IMR-90 (cell line): ENCODE results near the gene CREBBP. TPM values are rescaled to one million over a fixed set of nuclear protein-coding genes. Genes with fewer than 3 reads are reported as not detected.

Source experiments
- ATAC-seq: fragments of 200-7000 bp; cut with Tn5 transposase; 2 replicates; pipeline ENCODE4 v1.9.1; 2020; ENCODE audit warnings: low read depth, mild to moderate bottlenecking, moderate library complexity
- BruUV-seq: library from RNA; stranded (reverse); fragments of 400-500 nt; replicated peaks from 2 replicates; lab custom pipeline; 2021; lab: Mats Ljungman, UMichigan
- CTCF ChIA-PET: fragments of 300-600 bp; formaldehyde crosslinking; extraction: SDS; loops from one replicate; lab custom pipeline; 2021; ENCODE audit warnings: antibody characterized with exemption; lab: Yijun Ruan, JAX
- POLR2A ChIA-PET: fragments of 300-600 bp; sonication (Branson Sonifier 250); formaldehyde crosslinking; loops from one replicate; lab custom pipeline; 2022; ENCODE audit warnings: antibody characterized with exemption; ENCODE audit not compliant: unreplicated experiment; lab: Charles Lee
- DNase-seq: peaks from one replicate; pipeline ENCODE4 v3.0.0; 2013
- H2AFZ ChIP-seq: replicated peaks from 2 replicates; pipeline ENCODE3; 2013; ENCODE audit warnings: low read length, mild to moderate bottlenecking; ENCODE audit not compliant: poor library complexity
- H2AK5ac ChIP-seq: 2 replicates; pipeline ENCODE4 v1.6.1; 2013; ENCODE audit warnings: low read depth, low read length, inconsistent platforms
- H2AK9ac ChIP-seq: replicated peaks from 2 replicates; pipeline ENCODE3; 2013; ENCODE audit warnings: mild to moderate bottlenecking, low read depth, low read length, moderate library complexity; ENCODE audit not compliant: poor library complexity
- H2BK120ac ChIP-seq: 2 replicates; pipeline ENCODE4 v1.6.1; 2013; ENCODE audit warnings: low read depth, low read length, inconsistent platforms
- H2BK15ac ChIP-seq: 3 replicates; pipeline ENCODE4 v1.6.1; 2013; ENCODE audit warnings: low read depth, low read length, inconsistent platforms
- H2BK20ac ChIP-seq: 2 replicates; pipeline ENCODE4 v1.6.1; 2013; ENCODE audit warnings: low read depth, mild to moderate bottlenecking, inconsistent platforms, low read length, moderate library complexity
- H2BK5ac ChIP-seq: 2 replicates; pipeline ENCODE4 v1.6.1; 2013; ENCODE audit warnings: mild to moderate bottlenecking, low read depth, low read length, inconsistent platforms; ENCODE audit not compliant: poor library complexity, severe bottlenecking
- H3K14ac ChIP-seq: replicated peaks from 2 replicates; pipeline ENCODE4 v1.6.1; 2013; ENCODE audit warnings: low read depth, low read length, inconsistent platforms
- H3K18ac ChIP-seq: 2 replicates; pipeline ENCODE4 v1.6.1; 2013; ENCODE audit warnings: low read depth, low read length, control low read depth
- H3K23ac ChIP-seq: 2 replicates; pipeline ENCODE4 v1.6.1; 2013; ENCODE audit warnings: low read depth, low read length, inconsistent platforms
- H3K27ac ChIP-seq: 2 replicates; pipeline ENCODE4 v1.5.1; 2013; ENCODE audit warnings: mild to moderate bottlenecking, control low read depth, low read length; ENCODE audit not compliant: insufficient read depth
- H3K27me3 ChIP-seq: 2 replicates; pipeline ENCODE4 v1.6.1; 2013; ENCODE audit warnings: low read length; ENCODE audit not compliant: control insufficient read depth, insufficient read depth
- H3K36me3 ChIP-seq: 2 replicates; pipeline ENCODE4 v1.6.1; 2013; ENCODE audit warnings: low read length, mixed read lengths; ENCODE audit not compliant: control insufficient read depth, insufficient read depth
- H3K4ac ChIP-seq: 2 replicates; pipeline ENCODE4 v1.6.1; 2013; ENCODE audit warnings: low read depth, low read length, inconsistent platforms
- H3K4me1 ChIP-seq: 2 replicates; pipeline ENCODE4 v1.6.1; 2013; ENCODE audit warnings: low read length, mixed read lengths; ENCODE audit not compliant: control insufficient read depth, insufficient read depth
- H3K4me2 ChIP-seq: 2 replicates; pipeline ENCODE4 v1.6.1; 2013; ENCODE audit warnings: low read depth, mild to moderate bottlenecking, control low read depth, low read length, moderate library complexity
- H3K4me3 ChIP-seq: 2 replicates; pipeline ENCODE4 v1.5.1; 2013; ENCODE audit warnings: low read depth, mild to moderate bottlenecking, control low read depth, low read length, moderate library complexity; ENCODE audit not compliant: insufficient read depth
- H3K56ac ChIP-seq: 2 replicates; pipeline ENCODE4 v1.6.1; 2013; ENCODE audit warnings: low read length, inconsistent platforms; ENCODE audit not compliant: insufficient read depth; ENCODE audit errors: extremely low read depth
- H3K79me1 ChIP-seq, 2 experiments: 2 replicates each; pipeline ENCODE4 v1.6.1; 2013; ENCODE audit warnings: low read length in 2 of 2, inconsistent platforms in 1 of 2, low read depth in 1 of 2
- H3K9ac ChIP-seq: 2 replicates; pipeline ENCODE4 v1.6.1; 2013; ENCODE audit warnings: low read depth, low read length, control low read depth
- H3K9me1 ChIP-seq: 2 replicates; pipeline ENCODE4 v1.6.1; 2013; ENCODE audit warnings: low read length, inconsistent platforms; ENCODE audit not compliant: insufficient read depth
- H3K9me3 ChIP-seq: 2 replicates; pipeline ENCODE4 v1.6.1; 2013; ENCODE audit warnings: low read length; ENCODE audit not compliant: control insufficient read depth, insufficient read depth
- H4K20me1 ChIP-seq: 2 replicates; pipeline ENCODE4 v1.6.1; 2013; ENCODE audit warnings: low read length, inconsistent platforms; ENCODE audit not compliant: insufficient read depth
- H4K5ac ChIP-seq: 2 replicates; pipeline ENCODE4 v1.6.1; 2013; ENCODE audit warnings: mild to moderate bottlenecking, low read depth, low read length, control low read depth
- H4K8ac ChIP-seq, 2 experiments: 2 replicates each; pipeline ENCODE4 v1.6.1; 2013; ENCODE audit warnings: low read depth in 2 of 2, low read length in 2 of 2, control low read depth in 1 of 2, inconsistent platforms in 1 of 2
- H4K91ac ChIP-seq: 2 replicates; pipeline ENCODE4 v1.6.1; 2013; ENCODE audit warnings: low read depth, low read length, inconsistent platforms; ENCODE audit not compliant: insufficient read depth
- BHLHE40 ChIP-seq: fragments of 150-350 bp; IDR thresholded peaks from 2 replicates; pipeline ENCODE4 v1.6.1; 2016; ENCODE audit warnings: mild to moderate bottlenecking, low read depth, low read length
- CEBPB ChIP-seq: IDR thresholded peaks from 2 replicates; pipeline ENCODE4 v1.6.1; 2012; ENCODE audit warnings: low read depth, low read length, improper control_type of control experiment
- CHD1 ChIP-seq: IDR thresholded peaks from 2 replicates; pipeline ENCODE4 v1.6.1; 2012; ENCODE audit warnings: low read depth, low read length, improper control_type of control experiment
- CTCF ChIP-seq: conservative IDR thresholded peaks from 2 replicates; pipeline ENCODE4 v1.5.1; 2012; ENCODE audit warnings: mild to moderate bottlenecking, low read depth, low read length, improper control_type of control experiment
- ELK1 ChIP-seq: fragments of 150-350 bp; IDR thresholded peaks from 2 replicates; pipeline ENCODE4 v1.6.1; 2016; ENCODE audit warnings: low read depth, mild to moderate bottlenecking, low read length, moderate library complexity, borderline replicate concordance
- FOS ChIP-seq: fragments of 150-350 bp; IDR thresholded peaks from 2 replicates; pipeline ENCODE4 v1.6.1; 2016; ENCODE audit warnings: low read depth, low read length
- MAFK ChIP-seq: IDR thresholded peaks from 2 replicates; pipeline ENCODE4 v1.6.1; 2012; ENCODE audit warnings: low read depth, low read length, improper control_type of control experiment
- MAZ ChIP-seq: IDR thresholded peaks from 2 replicates; pipeline ENCODE4 v1.6.1; 2012; ENCODE audit warnings: low read depth, mild to moderate bottlenecking, low read length, improper control_type of control experiment, moderate library complexity, borderline replicate concordance
- MXI1 ChIP-seq: IDR thresholded peaks from 2 replicates; pipeline ENCODE4 v1.6.1; 2012; ENCODE audit warnings: low read depth, mild to moderate bottlenecking, low read length, moderate library complexity, borderline replicate concordance
- NFE2L2 ChIP-seq: fragments of 150-350 bp; IDR thresholded peaks from 2 replicates; pipeline ENCODE4 v1.6.1; 2016; ENCODE audit warnings: low read depth, mild to moderate bottlenecking, low read length
- POLR2A ChIP-seq: IDR thresholded peaks from 2 replicates; pipeline ENCODE4 v1.6.1; 2012; ENCODE audit warnings: mild to moderate bottlenecking, low read depth, low read length
- RAD21 ChIP-seq: IDR thresholded peaks from 2 replicates; pipeline ENCODE4 v1.6.1; 2012; ENCODE audit warnings: low read length, improper control_type of control experiment
- RCOR1 ChIP-seq: IDR thresholded peaks from 2 replicates; pipeline ENCODE4 v1.6.1; 2012; ENCODE audit warnings: mild to moderate bottlenecking, low read length, improper control_type of control experiment; ENCODE audit not compliant: insufficient replicate concordance
- RFX5 ChIP-seq: IDR thresholded peaks from 2 replicates; pipeline ENCODE4 v1.8.0; 2012; ENCODE audit warnings: low read depth, mild to moderate bottlenecking, low read length, moderate library complexity
- SMC3 ChIP-seq: fragments of 150-350 bp; IDR thresholded peaks from 2 replicates; pipeline ENCODE4 v1.6.1; 2016; ENCODE audit warnings: low read depth, mild to moderate bottlenecking, antibody characterized with exemption, low read length, moderate library complexity
- USF2 ChIP-seq: fragments of 150-350 bp; IDR thresholded peaks from 2 replicates; pipeline ENCODE4 v1.6.1; 2017; ENCODE audit warnings: mild to moderate bottlenecking, antibody characterized with exemption, low read length, low read depth
- WGBS, 2 experiments: methylation state at CpG; one replicate each; pipeline versions ENCODE4 v1.1.5 to v1.1.7; 2013; ENCODE audit warnings: missing lambda C conversion rate in 2 of 2; ENCODE audit not compliant: insufficient read length in 1 of 2; ENCODE audit errors: extremely low coverage in 2 of 2; 5-methylcytosine and 5-hydroxymethylcytosine counted together
- dilution Hi-C: fragments of 300-500 bp; cut with HindIII; formaldehyde crosslinking; loops from one replicate; pipeline ENCODE4 v1.14.3; 2018; ENCODE audit warnings: low sequenced_read_pairs; ENCODE audit not compliant: unreplicated experiment
- in situ Hi-C: fragments of 300-500 bp; cut with MboI; formaldehyde crosslinking; loops from 3 replicates; pipeline ENCODE4 v1.14.3; 2019; ENCODE audit warnings: low sequenced_read_pairs, inconsistent platforms, mixed read lengths
- intact Hi-C: fragments of 100-400 bp; cut with micrococcal nuclease; formaldehyde crosslinking; loops from 2 replicates; pipeline ENCODE4 v1.10.0; 2022
- polyA plus RNA-seq, 3 experiments: library from polyadenylated mRNA; depleted of rRNA; stranded (reverse); fragments of >200 nt; gene quantifications; 2 replicates each; pipeline ENCODE4 v1.2.3, GENCODE V29; 2012; ENCODE audit warnings: low replicate concordance in 1 of 3
- total RNA-seq: library from RNA; depleted of rRNA; stranded (reverse); fragments of >200 nt; gene quantifications from 2 replicates; pipeline ENCODE4 v1.2.3, GENCODE V29; 2012

CREBBP gene
- total and polyA plus RNA-seq, 2 of the 4 experiments (the other 2 are of a cell fraction), result 7.3 to 12.5 TPM

- no peak overlapping the region for H2BK5ac ChIP-seq
- no peak overlapping the region for H2AFZ ChIP-seq
- H2AK5ac ChIP-seq, result no peak overlapping the region
- dilution Hi-C loops, result no loop called here
- H3K4me2 ChIP-seq, result no peak overlapping the region
- no peak overlapping the region for H2BK15ac ChIP-seq
- ATAC-seq, result no peak
- no peak for TF ChIP-seq NFE2L2
- TF ChIP-seq CTCF, result no peak
- TF ChIP-seq RCOR1, result no peak
- TF ChIP-seq MXI1, result no peak
- no peak for TF ChIP-seq POLR2A
- no peak for TF ChIP-seq CEBPB
- no peak for TF ChIP-seq RFX5
- TF ChIP-seq MAFK, result no peak
- TF ChIP-seq FOS, result no peak
- no peak for TF ChIP-seq USF2
- no peak for TF ChIP-seq SMC3
- TF ChIP-seq RAD21, result no peak
- no peak for TF ChIP-seq MAZ
- TF ChIP-seq ELK1, result no peak
- TF ChIP-seq BHLHE40, result no peak
- TF ChIP-seq CHD1, result no peak
- peaks cover 6% of the 10 kb centered on the region; the same call in 1 of the 2 replicates for H3K9me1 ChIP-seq
- H3K36me3 ChIP-seq, result peaks cover 63% of the 10 kb centered on the region
- no peak overlapping the region for H4K91ac ChIP-seq
- H3K18ac ChIP-seq, result no peak overlapping the region
- no peak overlapping the region for H2BK120ac ChIP-seq
- no peak overlapping the region for H3K9ac ChIP-seq
- in situ Hi-C loops, result no loop called here
- intact Hi-C loops, result no loop called here
- no peaks in the 10 kb centered on the region for H3K9me3 ChIP-seq
- H4K20me1 ChIP-seq, result peaks cover 31% of the 10 kb centered on the region
- H3K14ac ChIP-seq, result no peak overlapping the region
- H3K23ac ChIP-seq, result no peak overlapping the region
- H3K56ac ChIP-seq, result no peak overlapping the region
- H3K4ac ChIP-seq, result no peak overlapping the region
- no peaks in the 10 kb centered on the region for H3K4me1 ChIP-seq
- peaks cover 40 to 78% of the 10 kb centered on the region in 2 experiments; a peak in 3 of 4 replicates for H3K79me1 ChIP-seq
- H4K8ac ChIP-seq, result no peak overlapping the region
- WGBS, 2 experiments, result no CpG with 5 or more reads among the region's 3 CpGs
- ChIA-PET CTCF (no interaction called here), POLR2A (no interaction called here)
- H3K4me3 ChIP-seq, result no peak overlapping the region
- no peak overlapping the region for H2AK9ac ChIP-seq
- no peak for DNase-seq
- no peak overlapping the region for H3K27ac ChIP-seq
- no peak overlapping the region for H2BK20ac ChIP-seq
- no peak overlapping the region for H4K5ac ChIP-seq
- BruUV-seq, result no TSS peak
- H3K27me3 ChIP-seq, result no peaks in the 10 kb centered on the region
Observed at GRCh38 chr16:3766177-3766576, 114.3 kb downstream of the CREBBP start.
